PC-3 (cell line): Measurements from ENCODE around the gene SLC17A8. TPM values are rescaled to one million over a fixed set of nuclear protein-coding genes. Genes with fewer than 3 reads are reported as not detected.
"Not testable (repeated sequence)": the region's sequence is repeated elsewhere in the genome, so short reads cannot be mapped to it uniquely, and the experiment has no call there.

Experiments
- ATAC-seq: fragments of 200-7000 bp; cut with Tn5 transposase; 2 replicates; pipeline ENCODE4 v1.9.1; 2020; ENCODE audit warnings: mild to moderate bottlenecking, moderate library complexity
- Bru-seq: library from RNA; stranded (reverse); fragments of 400-500 nt; gene quantifications from one replicate; lab custom pipeline; 2021; lab: Mats Ljungman, UMichigan
- BruChase-seq, 2 experiments: library from RNA; stranded (reverse); fragments of 400-500 nt; gene quantifications; one replicate each; lab custom pipeline; 2021; lab: Mats Ljungman, UMichigan
- BruUV-seq: library from RNA; stranded (reverse); fragments of 400-500 nt; replicated peaks from 2 replicates; lab custom pipeline; 2021; lab: Mats Ljungman, UMichigan
- CTCF ChIA-PET: fragments of 300-600 bp; sonication (Branson Sonifier 250); formaldehyde crosslinking; loops from one replicate; lab custom pipeline; 2022; ENCODE audit warnings: antibody characterized with exemption; lab: Charles Lee
- POLR2A ChIA-PET: fragments of 300-600 bp; sonication (Branson Sonifier 250); formaldehyde crosslinking; loops from one replicate; lab custom pipeline; 2022; ENCODE audit warnings: antibody characterized with exemption; ENCODE audit not compliant: unreplicated experiment; lab: Charles Lee
- DNase-seq: peaks from one replicate; pipeline ENCODE4 v3.0.0-alpha.2; 2015
- H2AFZ ChIP-seq: fragments of 300-600 bp; sonication (generic); 2 replicates; pipeline ENCODE4 v1.6.0; 2016; ENCODE audit warnings: antibody characterized with exemption, low read length
- H3F3A ChIP-seq: fragments of 300-600 bp; sonication (generic); one replicate; pipeline ENCODE4 v1.6.0; 2017; ENCODE audit warnings: antibody characterized with exemption, low read length, control low read depth, mild to moderate bottlenecking; ENCODE audit not compliant: unreplicated experiment
- H3K27ac ChIP-seq: fragments of 300-600 bp; sonication (generic); 2 replicates; pipeline ENCODE4 v1.5.1; 2016; ENCODE audit warnings: mild to moderate bottlenecking, low read length
- H3K27me3 ChIP-seq: fragments of 300-600 bp; sonication (generic); 2 replicates; pipeline ENCODE4 v1.6.1; 2016; ENCODE audit warnings: low read length, mixed read lengths
- H3K36me3 ChIP-seq: fragments of 300-600 bp; sonication (generic); 2 replicates; pipeline ENCODE4 v1.6.1; 2016; ENCODE audit warnings: low read depth, mixed run types, low read length, mixed read lengths
- H3K4me1 ChIP-seq: fragments of 300-600 bp; sonication (generic); 2 replicates; pipeline ENCODE4 v1.5.1; 2016; ENCODE audit warnings: low read length; ENCODE audit not compliant: insufficient read depth
- H3K4me2 ChIP-seq: fragments of 300-600 bp; sonication (generic); 2 replicates; pipeline ENCODE4 v1.6.0; 2016; ENCODE audit warnings: low read length
- H3K4me3 ChIP-seq: fragments of 300-600 bp; sonication (generic); 2 replicates; pipeline ENCODE4 v1.5.1; 2016; ENCODE audit warnings: mild to moderate bottlenecking, low read length, mixed read lengths
- H3K79me2 ChIP-seq: fragments of 300-600 bp; sonication (generic); 2 replicates; pipeline ENCODE4 v1.6.1; 2017; ENCODE audit warnings: low read length, mixed read lengths
- H3K9ac ChIP-seq: fragments of 300-600 bp; sonication (generic); 2 replicates; pipeline ENCODE4 v1.6.0; 2016; ENCODE audit warnings: mild to moderate bottlenecking, low read length
- H3K9me2 ChIP-seq: fragments of 300-600 bp; sonication (generic); replicated peaks from 2 replicates; pipeline ENCODE4 v1.6.1; 2016; ENCODE audit warnings: mixed run types, low read length, mixed read lengths
- H3K9me3 ChIP-seq: fragments of 300-600 bp; sonication (generic); 2 replicates; pipeline ENCODE4 v1.6.1; 2016; ENCODE audit warnings: low read length, mixed read lengths
- H4K20me1 ChIP-seq: fragments of 300-600 bp; sonication (generic); 2 replicates; pipeline ENCODE4 v1.6.1; 2016; ENCODE audit warnings: low read length, mixed read lengths
- EZH2 ChIP-seq: fragments of 300-600 bp; sonication (generic); IDR thresholded peaks from one replicate; pipeline ENCODE4 v1.6.1; 2017; ENCODE audit warnings: antibody characterized with exemption, mild to moderate bottlenecking, low read length; ENCODE audit not compliant: unreplicated experiment
- EZH2phosphoT487 ChIP-seq: fragments of 300-600 bp; sonication (generic); IDR thresholded peaks from 2 replicates; pipeline ENCODE4 v1.6.1; 2018; ENCODE audit warnings: mild to moderate bottlenecking, antibody characterized with exemption, low read length, borderline replicate concordance
- intact Hi-C: fragments of 100-400 bp; cut with micrococcal nuclease; formaldehyde crosslinking; loops from 2 replicates; pipeline ENCODE4 v1.9.0; 2023
- long read RNA-seq: library from polyadenylated mRNA; unstranded; transcript quantifications from one replicate; pipeline ENCODE4 v2.0.0, GENCODE V29; 2021; ENCODE audit not compliant: unreplicated experiment
- total RNA-seq: library from RNA; depleted of rRNA; stranded (reverse); fragments of >200 nt; gene quantifications from 2 replicates; pipeline ENCODE4 v1.2.3, GENCODE V29; 2014; rRNA removed
- TF ChIP-seq, protein P1 (sequence below): fragments of 300-600 bp; sonication (generic); conservative IDR thresholded peaks from 2 replicates; pipeline ENCODE4 v1.5.1; 2017; ENCODE audit warnings: antibody characterized with exemption, low read depth, mild to moderate bottlenecking, low read length

The SLC17A8 gene
- total RNA-seq (not detected in 2 replicates), Bru-seq, nascent RNA (percentile 5 among the genes with signal in this experiment), BruChase-seq, experiment 1, labeled RNA remaining after a 6-hour chase (percentile 31 among the genes with signal in this experiment), BruChase-seq, experiment 2, labeled RNA remaining after a 2-hour chase (percentile 34 among the genes with signal in this experiment)
- long read RNA-seq: 0 reads

DNA sequence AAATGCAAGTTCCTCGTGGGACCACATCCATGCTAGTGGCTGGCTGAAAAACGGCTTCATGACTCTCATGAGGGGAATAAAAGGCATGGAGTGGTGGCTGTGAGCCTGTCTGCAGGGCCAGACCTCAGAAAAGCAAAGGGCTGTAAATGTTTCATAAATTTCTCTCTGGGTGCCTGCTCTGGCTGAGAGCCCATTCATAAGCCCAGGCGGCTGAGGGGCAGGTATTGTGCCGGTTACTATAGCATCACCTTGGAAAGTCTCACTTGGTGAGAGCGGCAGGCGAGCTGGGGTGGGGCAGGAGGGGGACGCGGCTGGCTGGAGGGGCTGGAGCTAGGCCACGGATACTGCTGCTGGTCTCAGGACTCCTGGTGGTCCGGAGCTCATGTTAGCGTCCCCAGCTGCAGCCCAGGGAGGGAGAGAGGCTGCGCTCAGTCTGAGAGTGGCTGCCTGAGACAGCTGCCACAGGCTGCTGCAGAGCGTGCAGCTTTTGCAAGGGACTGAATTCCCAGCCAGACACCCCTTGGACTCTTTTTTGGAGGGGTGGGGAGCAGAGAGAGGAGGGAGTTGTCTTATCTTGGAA, at the start of gene SLC17A8:
SLC17A8 (plus strand) TSS at position 431 of the 580 bp plus-strand sequence. CDS start 318 bp downstream, outside the sequence.
- no peak within 1 kb of the TSS for H2AFZ ChIP-seq
- H3K9ac ChIP-seq: no peak within 1 kb of the TSS
- H3K27ac ChIP-seq: no peak within 1 kb of the TSS
- BruUV-seq: no TSS peak
- H3K36me3 ChIP-seq: no peaks in the 10 kb centered on the region
- no peaks in the 10 kb centered on the region for H4K20me1 ChIP-seq
- H3K9me2 ChIP-seq: no peaks in the 10 kb centered on the region
- H3K79me2 ChIP-seq: no peaks in the 10 kb centered on the region
- no peak within 1 kb of the TSS for H3K4me3 ChIP-seq
- H3F3A ChIP-seq: no peaks in the 10 kb centered on the region
- H3K4me2 ChIP-seq: no peak within 1 kb of the TSS
- intact Hi-C loops: no loop called here
- ChIA-PET CTCF (no interaction called here), POLR2A (no interaction called here)
- ATAC-seq (no peak), DNase-seq (no peak)
- H3K4me1 ChIP-seq: no peaks in the 10 kb centered on the region
- H3K27me3 ChIP-seq: peaks cover 59% of the 10 kb centered on the region
- TF ChIP-seq EZH2phosphoT487: no peak
- no peak for TF ChIP-seq EZH2
- TF ChIP-seq, protein P1, sequence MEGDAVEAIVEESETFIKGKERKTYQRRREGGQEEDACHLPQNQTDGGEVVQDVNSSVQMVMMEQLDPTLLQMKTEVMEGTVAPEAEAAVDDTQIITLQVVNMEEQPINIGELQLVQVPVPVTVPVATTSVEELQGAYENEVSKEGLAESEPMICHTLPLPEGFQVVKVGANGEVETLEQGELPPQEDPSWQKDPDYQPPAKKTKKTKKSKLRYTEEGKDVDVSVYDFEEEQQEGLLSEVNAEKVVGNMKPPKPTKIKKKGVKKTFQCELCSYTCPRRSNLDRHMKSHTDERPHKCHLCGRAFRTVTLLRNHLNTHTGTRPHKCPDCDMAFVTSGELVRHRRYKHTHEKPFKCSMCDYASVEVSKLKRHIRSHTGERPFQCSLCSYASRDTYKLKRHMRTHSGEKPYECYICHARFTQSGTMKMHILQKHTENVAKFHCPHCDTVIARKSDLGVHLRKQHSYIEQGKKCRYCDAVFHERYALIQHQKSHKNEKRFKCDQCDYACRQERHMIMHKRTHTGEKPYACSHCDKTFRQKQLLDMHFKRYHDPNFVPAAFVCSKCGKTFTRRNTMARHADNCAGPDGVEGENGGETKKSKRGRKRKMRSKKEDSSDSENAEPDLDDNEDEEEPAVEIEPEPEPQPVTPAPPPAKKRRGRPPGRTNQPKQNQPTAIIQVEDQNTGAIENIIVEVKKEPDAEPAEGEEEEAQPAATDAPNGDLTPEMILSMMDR: no peak
- H3K9me3 ChIP-seq: no peaks in the 10 kb centered on the region

DNA sequence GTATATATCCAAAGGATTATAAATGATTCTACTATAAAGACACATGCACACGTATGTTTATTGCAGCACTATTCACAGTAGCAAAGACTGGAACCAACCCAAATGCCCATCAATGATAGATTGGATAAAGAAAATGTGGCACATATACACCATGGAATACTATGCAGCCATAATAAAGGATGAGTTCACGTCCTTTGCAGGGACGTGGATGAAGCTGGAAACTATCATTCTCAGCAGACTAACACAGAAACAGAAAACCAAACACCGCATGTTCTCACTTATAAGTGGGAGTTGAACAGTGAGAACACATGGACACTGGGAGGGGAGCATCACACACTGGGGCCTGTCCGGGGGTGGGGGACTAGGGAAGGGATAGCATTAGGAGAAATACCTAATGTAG, 48.7 kb upstream of the SLC17A8 start:
- H3K36me3 ChIP-seq, H3K27ac ChIP-seq, ATAC-seq, DNase-seq, H4K20me1 ChIP-seq, H3K27me3 ChIP-seq, H3K4me3 ChIP-seq, H2AFZ ChIP-seq, intact Hi-C loops, H3K9me2 ChIP-seq, BruUV-seq, H3K9ac ChIP-seq, H3K79me2 ChIP-seq, CTCF ChIA-PET, H3K9me3 ChIP-seq, H3K4me2 ChIP-seq, POLR2A ChIA-PET, H3K4me1 ChIP-seq, H3F3A ChIP-seq: not testable (repeated sequence)

DNA sequence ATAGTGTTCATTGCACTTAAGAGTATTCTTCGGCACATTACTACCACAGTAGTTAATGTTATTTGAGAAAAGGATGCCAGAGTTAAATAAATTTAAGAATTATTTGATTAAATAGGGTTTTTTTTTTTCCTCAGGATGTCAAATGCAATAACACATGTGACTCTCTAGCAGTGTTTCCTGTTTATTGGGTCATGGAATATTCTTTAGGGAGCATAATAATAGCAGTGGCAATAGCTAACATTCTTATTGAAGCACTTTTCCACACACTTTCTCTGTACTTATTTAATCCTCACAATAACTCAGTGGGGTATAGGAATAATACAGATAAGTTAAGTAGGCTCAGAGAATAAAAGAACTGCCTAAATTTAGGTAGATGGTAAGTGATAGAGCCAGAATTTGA, 45.6 kb upstream of the SLC17A8 start:
- CTCF ChIA-PET: no interaction called here
- Histone ChIP-seq H3F3A (no peaks in the 10 kb centered on the region), H4K20me1 (no peaks in the 10 kb centered on the region), H3K9me2 (no peaks in the 10 kb centered on the region), H3K36me3 (peaks cover 7% of the 10 kb centered on the region; the same call in 1 of the 2 replicates), H3K27ac (no peak overlapping the region), H2AFZ (no peak overlapping the region), H3K27me3 (no peaks in the 10 kb centered on the region), H3K79me2 (no peaks in the 10 kb centered on the region), H3K4me1 (no peaks in the 10 kb centered on the region), H3K9me3 (no peaks in the 10 kb centered on the region), H3K4me2 (no peak overlapping the region), H3K9ac (no peak overlapping the region), H3K4me3 (no peak overlapping the region)
- intact Hi-C loops: no loop called here
- POLR2A ChIA-PET: no interaction called here
- BruUV-seq: no TSS peak
- ATAC-seq (no peak), DNase-seq (no peak)
- TF ChIP-seq EZH2: no peak
- no peak for TF ChIP-seq EZH2phosphoT487
- TF ChIP-seq, protein P1: no peak
